Measurements from ENCODE around the gene RALGDS.

DNA sequence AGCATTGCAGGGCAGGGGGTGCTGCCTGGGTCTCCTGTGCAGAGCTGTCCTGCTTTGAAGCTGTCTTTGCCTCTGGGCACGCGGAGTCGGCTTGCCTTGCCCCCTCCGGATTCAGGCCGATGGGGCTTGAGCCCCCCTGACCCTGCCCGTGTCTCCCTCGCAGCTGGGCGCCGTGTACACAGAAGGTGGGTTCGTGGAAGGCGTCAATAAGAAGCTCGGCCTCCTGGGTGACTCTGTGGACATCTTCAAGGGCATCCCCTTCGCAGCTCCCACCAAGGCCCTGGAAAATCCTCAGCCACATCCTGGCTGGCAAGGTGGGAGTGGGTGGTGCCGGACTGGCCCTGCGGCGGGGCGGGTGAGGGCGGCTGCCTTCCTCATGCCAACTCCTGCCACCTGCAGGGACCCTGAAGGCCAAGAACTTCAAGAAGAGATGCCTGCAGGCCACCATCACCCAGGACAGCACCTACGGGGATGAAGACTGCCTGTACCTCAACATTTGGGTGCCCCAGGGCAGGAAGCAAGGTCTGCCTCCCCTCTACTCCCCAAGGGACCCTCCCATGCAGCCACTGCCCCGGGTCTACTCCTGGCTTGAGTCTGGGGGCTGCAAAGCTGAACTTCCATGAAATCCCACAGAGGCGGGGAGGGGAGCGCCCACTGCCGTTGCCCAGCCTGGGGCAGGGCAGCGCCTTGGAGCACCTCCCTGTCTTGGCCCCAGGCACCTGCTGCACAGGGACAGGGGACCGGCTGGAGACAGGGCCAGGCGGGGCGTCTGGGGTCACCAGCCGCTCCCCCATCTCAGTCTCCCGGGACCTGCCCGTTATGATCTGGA is 56.6 kb downstream of the RALGDS start:
- TF ChIP-seq EP300 (IDR thresholded peaks at IDR 0.05; ENCODE audit: borderline replicate concordance) = no peak
- no peak for TF ChIP-seq TAF1 (IDR thresholded peaks at IDR 0.05; ENCODE audit: low read depth)
- no peak for TF ChIP-seq CREB1 (IDR thresholded peaks at IDR 0.05; ENCODE audit: low read depth)
- TF ChIP-seq, protein P1, sequence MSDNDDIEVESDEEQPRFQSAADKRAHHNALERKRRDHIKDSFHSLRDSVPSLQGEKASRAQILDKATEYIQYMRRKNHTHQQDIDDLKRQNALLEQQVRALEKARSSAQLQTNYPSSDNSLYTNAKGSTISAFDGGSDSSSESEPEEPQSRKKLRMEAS (IDR thresholded peaks at IDR 0.05) = no peak
- TF ChIP-seq, protein P2, sequence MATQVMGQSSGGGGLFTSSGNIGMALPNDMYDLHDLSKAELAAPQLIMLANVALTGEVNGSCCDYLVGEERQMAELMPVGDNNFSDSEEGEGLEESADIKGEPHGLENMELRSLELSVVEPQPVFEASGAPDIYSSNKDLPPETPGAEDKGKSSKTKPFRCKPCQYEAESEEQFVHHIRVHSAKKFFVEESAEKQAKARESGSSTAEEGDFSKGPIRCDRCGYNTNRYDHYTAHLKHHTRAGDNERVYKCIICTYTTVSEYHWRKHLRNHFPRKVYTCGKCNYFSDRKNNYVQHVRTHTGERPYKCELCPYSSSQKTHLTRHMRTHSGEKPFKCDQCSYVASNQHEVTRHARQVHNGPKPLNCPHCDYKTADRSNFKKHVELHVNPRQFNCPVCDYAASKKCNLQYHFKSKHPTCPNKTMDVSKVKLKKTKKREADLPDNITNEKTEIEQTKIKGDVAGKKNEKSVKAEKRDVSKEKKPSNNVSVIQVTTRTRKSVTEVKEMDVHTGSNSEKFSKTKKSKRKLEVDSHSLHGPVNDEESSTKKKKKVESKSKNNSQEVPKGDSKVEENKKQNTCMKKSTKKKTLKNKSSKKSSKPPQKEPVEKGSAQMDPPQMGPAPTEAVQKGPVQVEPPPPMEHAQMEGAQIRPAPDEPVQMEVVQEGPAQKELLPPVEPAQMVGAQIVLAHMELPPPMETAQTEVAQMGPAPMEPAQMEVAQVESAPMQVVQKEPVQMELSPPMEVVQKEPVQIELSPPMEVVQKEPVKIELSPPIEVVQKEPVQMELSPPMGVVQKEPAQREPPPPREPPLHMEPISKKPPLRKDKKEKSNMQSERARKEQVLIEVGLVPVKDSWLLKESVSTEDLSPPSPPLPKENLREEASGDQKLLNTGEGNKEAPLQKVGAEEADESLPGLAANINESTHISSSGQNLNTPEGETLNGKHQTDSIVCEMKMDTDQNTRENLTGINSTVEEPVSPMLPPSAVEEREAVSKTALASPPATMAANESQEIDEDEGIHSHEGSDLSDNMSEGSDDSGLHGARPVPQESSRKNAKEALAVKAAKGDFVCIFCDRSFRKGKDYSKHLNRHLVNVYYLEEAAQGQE (IDR thresholded peaks at IDR 0.05; ENCODE audit: low read depth) = no peak
- TF ChIP-seq RAD21 (IDR thresholded peaks at IDR 0.05; ENCODE audit: low read depth) = no peak
- TF ChIP-seq, protein P3, sequence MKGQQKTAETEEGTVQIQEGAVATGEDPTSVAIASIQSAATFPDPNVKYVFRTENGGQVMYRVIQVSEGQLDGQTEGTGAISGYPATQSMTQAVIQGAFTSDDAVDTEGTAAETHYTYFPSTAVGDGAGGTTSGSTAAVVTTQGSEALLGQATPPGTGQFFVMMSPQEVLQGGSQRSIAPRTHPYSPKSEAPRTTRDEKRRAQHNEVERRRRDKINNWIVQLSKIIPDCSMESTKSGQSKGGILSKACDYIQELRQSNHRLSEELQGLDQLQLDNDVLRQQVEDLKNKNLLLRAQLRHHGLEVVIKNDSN (IDR thresholded peaks at IDR 0.05) = no peak
- TF ChIP-seq TEAD4 (IDR thresholded peaks at IDR 0.05) = no peak
- no peak for TF ChIP-seq CEBPB (IDR thresholded peaks at IDR 0.05)
- TF ChIP-seq NFIC (IDR thresholded peaks at IDR 0.05) = no peak
- no peak for TF ChIP-seq ZBTB7A (IDR thresholded peaks at IDR 0.05; ENCODE audit: low read depth)
- TF ChIP-seq YY1 (IDR thresholded peaks at IDR 0.05; ENCODE audit: low read depth) = no peak
